ENCODE results near the gene EMC7.

GRCh38 chr15:34085746-34086145, 15.9 kb downstream of the EMC7 start:
- TF ChIP-seq EZH2 (IDR thresholded peaks at IDR 0.05) (no peak), POLR2AphosphoS5 (IDR thresholded peaks at IDR 0.05; ENCODE audit: borderline replicate concordance, low read depth, low read length) (no peak)

Measured in SK-N-MC (cell line).